ENCODE results near the gene SPATA13.

Gene SPATA13

GRCh38 chr13:24138911-24139310 is 21.6 kb upstream of the SPATA13 start:
- Histone ChIP-seq H3K36me3 (ENCODE audit: control insufficient read depth in 1 of 2, insufficient read depth in 2 of 2, low read length in 2 of 2) (no peaks in the 10 kb centered on the region), H3K4me1 (ENCODE audit: control insufficient read depth in 1 of 2, insufficient read depth in 2 of 2, low read length in 2 of 2) (peaks cover 0 to 3% of the 10 kb centered on the region in 2 donors), H3K9me3 (ENCODE audit: control insufficient read depth in 1 of 2, low read length in 2 of 2) (no peaks in the 10 kb centered on the region), H3K27ac (ENCODE audit: low read depth, low read length) (no peak overlapping the region), H3K4me3 (ENCODE audit: low read depth in 1 of 2, low read length in 2 of 2) (no peak overlapping the region), H3K27me3 (ENCODE audit: control insufficient read depth in 1 of 2, insufficient read depth in 2 of 2, low read length in 2 of 2) (no peaks in the 10 kb centered on the region), H3K9ac (ENCODE audit: low read depth in 1 of 2, low read length in 2 of 2) (no peak overlapping the region)

- Histone ChIP-seq H3K4me3 (ENCODE audit: low read depth in 1 of 2, low read length in 2 of 2) (no peak overlapping the region), H3K4me1 (ENCODE audit: control insufficient read depth in 1 of 2, insufficient read depth in 2 of 2, low read length in 2 of 2) (peaks cover 10 to 22% of the 10 kb centered on the region in 2 donors), H3K9me3 (ENCODE audit: control insufficient read depth in 1 of 2, low read length in 2 of 2) (no peaks in the 10 kb centered on the region), H3K9ac (ENCODE audit: low read depth in 1 of 2, low read length in 2 of 2) (no peak overlapping the region), H3K36me3 (ENCODE audit: control insufficient read depth in 1 of 2, insufficient read depth in 2 of 2, low read length in 2 of 2) (no peaks in the 10 kb centered on the region), H3K27ac (ENCODE audit: low read depth, low read length) (no peak overlapping the region), H3K27me3 (ENCODE audit: control insufficient read depth in 1 of 2, insufficient read depth in 2 of 2, low read length in 2 of 2) (no peaks in the 10 kb centered on the region)
Observed at GRCh38 chr13:24141333-24141910, 19.1 kb upstream of the SPATA13 start.

- H3K4me1 ChIP-seq (ENCODE audit: control insufficient read depth in 1 of 2, insufficient read depth in 2 of 2, low read length in 2 of 2), result peaks cover 17 to 32% of the 10 kb centered on the region in 2 donors
- H3K36me3 ChIP-seq (ENCODE audit: control insufficient read depth in 1 of 2, insufficient read depth in 2 of 2, low read length in 2 of 2), result no peaks in the 10 kb centered on the region
- no peak overlapping the region for H3K27ac ChIP-seq (ENCODE audit: low read depth, low read length)
- no peaks in the 10 kb centered on the region for H3K27me3 ChIP-seq (ENCODE audit: control insufficient read depth in 1 of 2, insufficient read depth in 2 of 2, low read length in 2 of 2)
- no peak overlapping the region for H3K4me3 ChIP-seq (ENCODE audit: low read depth in 1 of 2, low read length in 2 of 2)
- no peaks in the 10 kb centered on the region for H3K9me3 ChIP-seq (ENCODE audit: control insufficient read depth in 1 of 2, low read length in 2 of 2)
- H3K9ac ChIP-seq (ENCODE audit: low read depth in 1 of 2, low read length in 2 of 2), result no peak overlapping the region
Observed at GRCh38 chr13:24142453-24142852, 18.1 kb upstream of the SPATA13 start.

- Histone ChIP-seq H3K27ac (ENCODE audit: low read depth, low read length) (no peak overlapping the region), H3K27me3 (ENCODE audit: control insufficient read depth in 1 of 2, insufficient read depth in 2 of 2, low read length in 2 of 2) (no peaks in the 10 kb centered on the region), H3K9me3 (ENCODE audit: control insufficient read depth in 1 of 2, low read length in 2 of 2) (no peaks in the 10 kb centered on the region), H3K4me1 (ENCODE audit: control insufficient read depth in 1 of 2, insufficient read depth in 2 of 2, low read length in 2 of 2) (peaks cover 19 to 34% of the 10 kb centered on the region in 2 donors), H3K4me3 (ENCODE audit: low read depth in 1 of 2, low read length in 2 of 2) (no peak overlapping the region), H3K9ac (ENCODE audit: low read depth in 1 of 2, low read length in 2 of 2) (no peak overlapping the region), H3K36me3 (ENCODE audit: control insufficient read depth in 1 of 2, insufficient read depth in 2 of 2, low read length in 2 of 2) (no peaks in the 10 kb centered on the region)
Observed at GRCh38 chr13:24142886-24143285, 17.6 kb upstream of the SPATA13 start.

GRCh38 chr13:24145240-24145639 is 15.3 kb upstream of the SPATA13 start:
- Histone ChIP-seq H3K9me3 (ENCODE audit: control insufficient read depth in 1 of 2, low read length in 2 of 2) (no peaks in the 10 kb centered on the region), H3K27ac (ENCODE audit: low read depth, low read length) (no peak overlapping the region), H3K9ac (ENCODE audit: low read depth in 1 of 2, low read length in 2 of 2) (no peak overlapping the region), H3K4me3 (ENCODE audit: low read depth in 1 of 2, low read length in 2 of 2) (no peak overlapping the region), H3K4me1 (ENCODE audit: control insufficient read depth in 1 of 2, insufficient read depth in 2 of 2, low read length in 2 of 2) (peaks cover 42 to 56% of the 10 kb centered on the region in 2 donors), H3K36me3 (ENCODE audit: control insufficient read depth in 1 of 2, insufficient read depth in 2 of 2, low read length in 2 of 2) (no peaks in the 10 kb centered on the region), H3K27me3 (ENCODE audit: control insufficient read depth in 1 of 2, insufficient read depth in 2 of 2, low read length in 2 of 2) (no peaks in the 10 kb centered on the region)

- peaks cover 44 to 59% of the 10 kb centered on the region in 2 donors for H3K4me1 ChIP-seq (ENCODE audit: control insufficient read depth in 1 of 2, insufficient read depth in 2 of 2, low read length in 2 of 2)
- H3K27me3 ChIP-seq (ENCODE audit: control insufficient read depth in 1 of 2, insufficient read depth in 2 of 2, low read length in 2 of 2), result no peaks in the 10 kb centered on the region
- H3K4me3 ChIP-seq (ENCODE audit: low read depth in 1 of 2, low read length in 2 of 2), result no peak overlapping the region
- no peak overlapping the region for H3K27ac ChIP-seq (ENCODE audit: low read depth, low read length)
- H3K9ac ChIP-seq (ENCODE audit: low read depth in 1 of 2, low read length in 2 of 2), result no peak overlapping the region
- H3K9me3 ChIP-seq (ENCODE audit: control insufficient read depth in 1 of 2, low read length in 2 of 2), result no peaks in the 10 kb centered on the region
- no peaks in the 10 kb centered on the region for H3K36me3 ChIP-seq (ENCODE audit: control insufficient read depth in 1 of 2, insufficient read depth in 2 of 2, low read length in 2 of 2)
Observed at GRCh38 chr13:24145674-24146073, 14.8 kb upstream of the SPATA13 start.

- Histone ChIP-seq H3K4me3 (ENCODE audit: low read depth in 1 of 2, low read length in 2 of 2) (peak overlapping the region; percentile 46 to 51), H3K9ac (ENCODE audit: low read depth in 1 of 2, low read length in 2 of 2) (peak overlapping the region in 1 of 2 donors; percentile 7), H3K9me3 (ENCODE audit: control insufficient read depth in 1 of 2, low read length in 2 of 2) (no peaks in the 10 kb centered on the region), H3K27me3 (ENCODE audit: control insufficient read depth in 1 of 2, insufficient read depth in 2 of 2, low read length in 2 of 2) (no peaks in the 10 kb centered on the region), H3K27ac (ENCODE audit: low read depth, low read length) (no peak overlapping the region), H3K4me1 (ENCODE audit: control insufficient read depth in 1 of 2, insufficient read depth in 2 of 2, low read length in 2 of 2) (peaks cover 44 to 69% of the 10 kb centered on the region in 2 donors), H3K36me3 (ENCODE audit: control insufficient read depth in 1 of 2, insufficient read depth in 2 of 2, low read length in 2 of 2) (no peaks in the 10 kb centered on the region)
Observed at GRCh38 chr13:24146961-24147569, 13.5 kb upstream of the SPATA13 start.

DNA sequence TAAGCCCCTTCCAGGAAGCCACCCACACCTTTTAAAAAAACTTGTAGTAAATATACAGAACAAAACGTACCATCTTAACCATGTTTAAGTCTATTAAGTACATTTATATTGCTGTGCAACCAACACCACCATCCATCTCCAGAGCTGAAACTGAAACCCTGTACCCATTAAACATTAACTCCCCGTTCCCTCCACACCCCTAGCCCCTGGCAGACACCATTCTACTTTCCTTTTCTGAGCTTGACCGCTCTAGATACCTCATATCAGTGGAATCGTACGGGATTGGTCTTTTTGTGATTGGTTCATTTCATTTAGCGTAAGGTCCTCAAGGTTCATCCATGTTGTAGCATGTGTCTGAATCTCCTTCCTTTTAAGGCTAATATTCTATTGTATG is 13.0 kb upstream of the SPATA13 start:
- Histone ChIP-seq H3K9ac (ENCODE audit: low read depth in 1 of 2, low read length in 2 of 2) (no peak overlapping the region), H3K27me3 (ENCODE audit: control insufficient read depth in 1 of 2, insufficient read depth in 2 of 2, low read length in 2 of 2) (no peaks in the 10 kb centered on the region), H3K9me3 (ENCODE audit: control insufficient read depth in 1 of 2, low read length in 2 of 2) (no peaks in the 10 kb centered on the region), H3K4me1 (ENCODE audit: control insufficient read depth in 1 of 2, insufficient read depth in 2 of 2, low read length in 2 of 2) (peaks cover 48 to 74% of the 10 kb centered on the region in 2 donors), H3K4me3 (ENCODE audit: low read depth in 1 of 2, low read length in 2 of 2) (peak overlapping the region; percentile 46 to 51), H3K27ac (ENCODE audit: low read depth, low read length) (peak overlapping the region; percentile 13), H3K36me3 (ENCODE audit: control insufficient read depth in 1 of 2, insufficient read depth in 2 of 2, low read length in 2 of 2) (no peaks in the 10 kb centered on the region)

GRCh38 chr13:24148414-24149235 is 11.9 kb upstream of the SPATA13 start:
- Histone ChIP-seq H3K4me1 (ENCODE audit: control insufficient read depth in 1 of 2, insufficient read depth in 2 of 2, low read length in 2 of 2) (peaks cover 54 to 81% of the 10 kb centered on the region in 2 donors), H3K9me3 (ENCODE audit: control insufficient read depth in 1 of 2, low read length in 2 of 2) (no peaks in the 10 kb centered on the region), H3K4me3 (ENCODE audit: low read depth in 1 of 2, low read length in 2 of 2) (peak overlapping the region in 1 of 2 donors; percentile 9), H3K27me3 (ENCODE audit: control insufficient read depth in 1 of 2, insufficient read depth in 2 of 2, low read length in 2 of 2) (no peaks in the 10 kb centered on the region), H3K9ac (ENCODE audit: low read depth in 1 of 2, low read length in 2 of 2) (peak overlapping the region in 1 of 2 donors; percentile 21), H3K27ac (ENCODE audit: low read depth, low read length) (peak overlapping the region; percentile 56), H3K36me3 (ENCODE audit: control insufficient read depth in 1 of 2, insufficient read depth in 2 of 2, low read length in 2 of 2) (no peaks in the 10 kb centered on the region)
